GM04504 (cell line): ENCODE data around the gene NLE1.
"Not testable (repeated sequence)": the region's sequence is repeated elsewhere in the genome, so short reads cannot be mapped to it uniquely, and the experiment has no call there.

Source experiments
- DNase-seq: peaks from one replicate; pipeline ENCODE4 v3.0.0-alpha.2; 2012; ENCODE audit warnings: low read depth

Gene NLE1

DNA sequence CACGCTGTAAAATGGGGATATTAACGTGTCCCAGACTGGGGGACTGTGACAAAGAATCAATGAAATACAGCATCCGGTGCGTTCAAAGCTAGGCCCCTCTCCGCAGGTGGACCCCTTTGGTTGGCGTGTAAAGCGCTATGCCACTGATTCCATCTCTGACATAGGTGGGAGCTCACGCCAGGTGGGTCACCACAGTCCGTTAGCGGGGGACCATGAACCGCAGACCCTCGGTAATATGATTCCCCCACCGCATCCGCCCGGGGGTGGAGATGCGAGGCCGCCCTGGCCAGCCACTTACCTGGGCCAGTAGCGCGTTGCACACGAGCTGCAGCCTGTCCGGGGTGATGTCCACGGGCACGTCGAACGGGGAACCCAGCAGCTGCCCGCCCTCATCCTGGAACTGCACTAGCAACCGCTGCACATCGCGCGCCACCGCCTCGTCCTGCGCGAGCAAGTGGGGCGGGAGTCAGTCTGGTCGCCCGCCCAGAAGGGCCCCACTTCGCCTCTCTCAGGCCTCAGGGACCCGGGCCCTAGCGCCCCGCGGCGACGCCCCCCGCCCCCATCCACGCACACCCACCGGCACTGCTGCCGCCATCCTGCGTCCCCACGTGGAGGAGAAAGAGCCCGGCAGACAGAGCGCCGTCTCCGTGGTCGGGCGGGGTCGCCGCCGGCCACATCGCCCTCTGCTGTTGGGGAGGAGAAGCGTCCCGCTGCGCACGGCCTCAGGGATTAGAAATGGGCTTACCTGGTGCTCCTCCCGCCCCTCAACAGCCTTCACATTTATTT, at the start of gene NLE1:
TSS of gene NLE1 (minus strand) at position 623 of the 786 bp plus-strand sequence. CDS start at position 595, 28 bp downstream.
- DNase-seq, result no peak

DNA sequence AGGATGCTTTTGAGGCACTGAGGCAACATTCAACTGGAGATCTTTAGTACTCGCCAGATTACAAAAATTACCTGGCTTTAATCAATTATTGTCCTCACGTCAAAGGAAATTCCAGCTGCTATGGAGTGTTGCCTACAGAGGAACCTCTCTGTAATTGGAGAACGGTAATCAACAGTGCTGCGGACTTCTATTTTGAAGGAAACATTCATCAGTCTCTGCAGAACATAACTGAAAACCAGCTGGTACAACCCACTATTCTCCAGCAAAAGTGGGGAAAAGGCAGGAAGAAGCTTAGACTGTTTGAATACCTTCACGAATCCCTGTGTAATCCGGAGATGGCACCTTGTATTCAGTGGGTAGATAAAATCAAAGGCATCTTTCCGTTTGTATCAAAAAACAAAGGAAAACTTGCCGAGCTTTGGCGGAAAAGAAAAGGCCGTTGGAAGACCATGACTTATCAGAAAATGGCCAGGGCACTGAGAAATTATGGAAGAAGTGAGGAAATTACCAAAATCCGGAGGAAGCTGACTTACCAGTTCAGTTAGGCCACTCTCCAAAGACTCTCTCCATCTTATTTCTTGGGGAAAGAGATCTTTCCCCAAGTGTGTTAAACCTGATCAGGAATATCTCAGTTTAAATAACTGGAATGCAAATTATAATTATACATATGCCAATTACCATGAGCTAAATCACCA, 49.0 kb upstream of the NLE1 start:
- DNase-seq, result no peak

DNA sequence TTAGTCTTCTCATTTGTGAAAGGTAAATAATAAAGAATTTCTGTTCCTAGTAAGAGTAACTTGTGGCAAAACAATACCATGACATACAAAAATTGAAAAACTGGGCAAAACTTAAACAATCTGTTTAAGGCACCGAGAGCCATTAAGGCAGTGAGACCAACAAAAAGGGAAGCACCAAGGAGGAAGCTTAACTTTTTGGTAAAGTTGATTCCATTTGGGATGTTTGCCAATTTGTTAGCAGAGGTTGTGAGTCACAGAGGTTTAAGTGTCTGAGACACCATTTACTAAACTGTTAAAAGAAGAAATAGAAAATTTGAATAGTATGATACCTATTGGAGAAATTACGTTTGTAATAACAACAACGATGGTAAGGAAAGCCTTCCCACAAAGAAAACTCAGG, 47.2 kb upstream of the NLE1 start:
- DNase-seq, result no peak

DNA sequence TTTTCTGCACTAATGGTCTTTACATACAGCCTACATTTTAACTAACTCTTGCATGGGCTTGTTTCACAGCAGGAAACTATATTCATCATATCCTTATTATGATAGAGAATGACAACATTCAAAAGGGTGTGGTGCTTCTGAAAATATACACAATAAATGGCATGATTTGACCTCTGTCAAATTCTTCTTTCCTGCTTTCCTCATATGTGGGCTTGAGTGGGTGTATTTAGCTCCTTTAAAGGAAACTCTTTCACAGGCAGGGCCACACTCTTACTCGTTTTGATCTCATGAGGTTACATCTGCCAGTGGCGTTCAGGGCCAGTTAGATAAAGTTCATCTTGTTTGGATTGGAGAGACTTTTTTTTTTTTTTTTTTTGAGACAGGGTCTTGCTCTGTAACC, 46.0 kb upstream of the NLE1 start:
- DNase-seq, result no peak

DNA sequence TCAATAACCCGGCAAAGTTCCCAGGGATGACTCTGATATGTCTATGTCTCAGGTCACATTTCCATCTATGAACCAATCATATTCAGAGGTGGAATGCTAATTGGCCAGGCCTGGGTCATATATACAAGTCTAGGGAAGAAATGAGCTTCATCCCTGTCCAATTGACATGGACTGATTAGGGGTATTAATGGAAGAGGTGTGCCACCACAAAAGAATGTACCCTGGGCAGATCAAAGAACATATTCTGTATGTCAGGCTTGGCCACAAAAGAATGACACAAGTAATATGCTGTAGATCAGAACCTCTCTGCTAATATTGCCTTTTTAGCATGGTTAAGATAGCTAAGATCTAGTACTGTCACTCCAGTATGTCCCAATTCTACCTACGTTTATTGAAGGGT, 45.4 kb upstream of the NLE1 start:
- no peak for DNase-seq

DNA sequence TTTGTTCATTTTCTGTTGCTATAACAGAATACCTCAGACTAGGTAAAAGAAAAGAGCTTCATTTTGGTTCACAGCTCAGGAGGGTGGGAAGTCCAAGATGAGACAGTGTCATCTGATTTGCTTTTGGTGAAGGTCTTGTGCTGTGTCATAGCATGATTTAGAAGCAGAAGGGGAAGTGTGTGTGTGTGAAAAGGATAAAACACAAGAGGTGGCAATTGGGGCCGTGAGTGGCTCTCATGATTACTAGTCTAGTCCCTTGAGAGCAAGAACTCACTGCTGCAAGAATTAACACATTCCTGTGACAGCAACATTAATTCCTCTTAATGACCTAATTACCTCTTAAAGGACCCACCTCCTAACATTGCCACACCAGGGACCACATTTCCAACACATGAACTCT, 43.7 kb upstream of the NLE1 start:
- DNase-seq, result no peak

DNA sequence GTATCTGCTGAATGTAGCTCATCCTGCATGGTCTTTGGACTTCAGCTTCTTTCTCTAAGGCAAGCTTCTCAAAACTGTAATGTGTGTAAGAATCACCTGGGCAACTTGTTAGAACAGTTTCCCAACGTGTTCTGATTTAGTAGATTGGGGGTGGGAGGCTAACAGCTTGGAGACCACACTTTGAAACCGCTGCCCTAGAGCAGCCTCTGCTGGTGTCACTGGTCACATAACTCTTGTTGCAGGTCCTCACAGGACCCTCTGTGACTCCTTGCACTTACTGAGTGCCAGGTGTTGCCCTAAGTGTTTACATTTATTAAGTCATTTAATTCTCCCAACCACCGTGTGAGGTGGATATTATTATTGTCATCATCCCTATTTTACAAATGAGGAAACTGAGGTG, 42.2 kb upstream of the NLE1 start:
- DNase-seq, result no peak

DNA sequence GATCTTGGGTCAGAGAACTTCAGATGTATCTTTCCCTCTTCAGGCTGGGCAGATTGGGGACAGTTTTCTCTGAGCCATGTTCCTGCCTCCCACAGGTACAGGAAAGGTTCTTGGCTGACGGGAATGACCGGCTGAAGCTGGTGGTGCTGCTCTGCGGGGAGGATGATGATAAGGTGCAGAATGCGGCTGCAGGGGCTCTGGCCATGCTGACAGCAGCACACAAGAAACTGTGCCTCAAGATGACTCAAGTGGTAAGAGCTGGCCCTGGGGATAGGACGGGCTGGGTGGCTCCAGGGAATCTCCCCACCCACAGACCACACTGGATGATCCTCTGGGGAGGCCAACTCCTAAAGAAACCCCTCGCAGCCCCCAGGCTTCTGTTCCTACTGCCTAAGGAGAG, 41.2 kb upstream of the NLE1 start:
- no peak for DNase-seq

DNA sequence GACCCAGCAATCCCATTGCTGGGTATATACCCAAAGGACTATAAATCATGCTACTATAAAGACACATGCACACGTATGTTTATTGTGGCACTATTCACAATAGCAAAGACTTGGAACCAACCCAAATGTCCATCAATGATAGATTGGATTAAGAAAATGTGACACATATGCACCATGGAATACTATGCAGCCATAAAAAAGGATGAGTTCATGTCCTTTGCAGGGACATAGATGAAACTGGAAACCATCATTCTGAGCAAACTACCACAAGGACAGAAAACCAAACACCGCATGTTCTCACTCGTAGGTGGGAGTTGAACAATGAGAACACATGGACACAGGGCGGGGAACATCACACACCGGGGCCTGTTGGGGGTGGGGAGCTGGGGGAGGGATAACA, 37.3 kb upstream of the NLE1 start:
- DNase-seq, result not testable (repeated sequence)

DNA sequence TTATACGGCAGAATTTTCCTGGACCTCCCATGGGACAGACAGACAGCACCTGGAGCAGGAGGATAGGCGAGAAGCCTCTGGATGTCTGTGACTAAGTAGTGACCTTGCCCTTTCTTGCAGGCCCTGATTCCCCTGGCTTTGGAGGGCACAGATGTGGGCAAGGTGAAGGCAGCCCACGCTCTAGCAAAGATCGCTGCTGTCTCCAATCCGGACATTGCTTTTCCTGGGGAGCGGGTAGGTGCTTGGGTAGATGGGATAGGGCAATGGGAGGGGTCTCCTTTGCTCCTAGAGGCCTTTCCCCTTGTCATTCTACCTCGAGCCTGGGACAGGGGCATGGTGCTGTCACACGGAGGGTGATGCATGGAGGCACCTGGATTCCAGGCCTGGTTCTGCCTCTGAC, 34.8 kb upstream of the NLE1 start:
- no peak for DNase-seq

DNA sequence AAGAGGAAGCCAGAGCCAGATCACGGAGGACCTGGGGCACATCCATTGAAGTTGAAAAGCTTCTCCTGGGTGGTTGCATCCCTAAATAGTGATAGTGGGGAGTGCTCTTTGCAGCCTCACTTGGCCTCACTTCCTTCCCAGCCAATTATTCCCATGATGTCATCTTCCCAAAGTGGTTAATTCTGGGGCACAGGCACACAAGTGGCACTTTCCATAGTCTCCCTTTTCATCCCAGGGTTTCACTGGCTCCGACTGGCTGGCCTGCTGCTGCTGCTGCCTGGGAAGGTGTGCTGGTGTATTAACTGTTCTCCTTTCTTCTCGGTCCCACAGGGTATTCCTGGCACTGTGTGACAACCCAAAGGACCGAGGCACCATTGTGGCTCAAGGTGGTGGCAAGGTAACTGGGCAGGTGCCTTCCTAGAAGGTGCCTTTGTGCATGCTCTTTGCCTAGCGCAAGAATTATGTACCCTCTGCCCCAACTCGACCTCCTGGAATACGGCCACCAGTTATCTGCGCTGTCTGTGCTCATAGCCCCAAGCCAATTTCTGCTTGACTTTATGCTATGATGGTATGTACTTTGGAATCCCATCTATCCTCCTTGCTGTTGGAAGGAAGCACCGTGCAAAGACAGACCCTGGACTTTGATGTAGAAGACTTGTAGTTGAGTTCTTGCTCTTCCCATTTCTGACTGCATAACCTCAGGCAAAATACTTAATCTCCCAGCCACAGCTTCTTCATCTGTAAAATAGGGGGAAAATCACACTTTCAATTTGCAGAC, 33.7 kb upstream of the NLE1 start:
- DNase-seq, result no peak

DNA sequence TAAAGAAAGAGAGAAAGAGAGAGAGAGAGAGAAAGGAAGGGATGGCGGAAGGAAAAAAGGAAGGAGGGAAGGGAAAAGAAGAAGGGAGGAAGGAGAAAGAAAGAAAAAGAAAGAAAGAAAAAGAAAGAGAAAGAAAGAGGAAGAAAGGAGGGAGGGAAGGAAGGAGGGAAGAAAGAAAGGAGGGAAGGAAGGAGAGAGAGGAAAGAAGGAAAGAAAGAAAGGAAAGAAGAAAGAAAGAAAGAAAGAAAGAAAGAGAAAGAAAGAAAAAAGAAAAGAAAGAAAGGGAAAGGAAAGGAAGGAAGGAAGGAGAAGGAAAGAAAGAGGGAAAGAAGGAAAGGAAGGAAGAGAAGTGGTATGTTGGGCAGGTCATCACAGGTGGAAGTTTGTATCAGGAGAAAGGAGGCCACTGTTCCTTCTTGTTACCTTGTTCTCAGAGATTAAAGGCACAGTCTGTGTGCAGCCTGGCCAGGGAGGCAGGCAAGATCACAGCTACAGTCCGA, 32.8 kb upstream of the NLE1 start:
- no peak for DNase-seq

DNA sequence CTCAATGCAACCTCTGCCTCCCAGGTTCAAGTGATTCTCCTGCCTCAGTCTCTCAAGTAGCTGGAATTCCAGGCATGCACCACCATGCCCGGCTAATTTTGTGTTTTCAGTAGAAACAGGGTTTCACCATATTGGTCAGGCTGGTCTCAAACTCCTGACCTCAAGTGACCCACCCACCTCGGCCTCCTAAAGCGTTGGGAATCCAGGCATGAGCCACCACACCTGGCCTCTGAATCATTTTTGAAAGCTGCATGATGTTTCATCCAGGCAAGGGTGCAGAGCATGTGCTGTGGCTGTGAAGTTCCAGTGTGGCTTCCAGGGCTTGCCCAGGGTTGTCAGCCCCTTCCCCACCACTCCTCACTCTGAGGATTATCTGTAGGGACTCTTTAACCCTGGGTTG, 30.2 kb upstream of the NLE1 start:
- not testable (repeated sequence) for DNase-seq

DNA sequence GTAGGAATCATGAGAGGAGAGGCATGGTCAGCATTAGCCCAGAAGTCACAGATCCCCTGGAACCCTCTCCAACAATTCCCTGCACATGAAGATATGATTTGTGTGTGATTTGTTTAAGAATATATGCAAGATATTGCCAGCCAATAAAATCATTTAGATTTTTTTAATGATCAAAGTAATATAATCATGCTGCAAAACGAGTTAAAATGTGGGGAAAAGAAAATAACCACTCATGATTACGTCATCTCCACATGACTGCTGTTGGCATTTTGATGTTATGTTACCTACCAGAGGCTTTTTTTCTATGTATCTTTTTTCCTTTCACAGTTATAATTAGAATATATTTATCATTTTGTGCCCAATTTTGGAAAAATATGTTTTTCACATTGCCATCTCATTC, 29.7 kb upstream of the NLE1 start:
- no peak for DNase-seq

DNA sequence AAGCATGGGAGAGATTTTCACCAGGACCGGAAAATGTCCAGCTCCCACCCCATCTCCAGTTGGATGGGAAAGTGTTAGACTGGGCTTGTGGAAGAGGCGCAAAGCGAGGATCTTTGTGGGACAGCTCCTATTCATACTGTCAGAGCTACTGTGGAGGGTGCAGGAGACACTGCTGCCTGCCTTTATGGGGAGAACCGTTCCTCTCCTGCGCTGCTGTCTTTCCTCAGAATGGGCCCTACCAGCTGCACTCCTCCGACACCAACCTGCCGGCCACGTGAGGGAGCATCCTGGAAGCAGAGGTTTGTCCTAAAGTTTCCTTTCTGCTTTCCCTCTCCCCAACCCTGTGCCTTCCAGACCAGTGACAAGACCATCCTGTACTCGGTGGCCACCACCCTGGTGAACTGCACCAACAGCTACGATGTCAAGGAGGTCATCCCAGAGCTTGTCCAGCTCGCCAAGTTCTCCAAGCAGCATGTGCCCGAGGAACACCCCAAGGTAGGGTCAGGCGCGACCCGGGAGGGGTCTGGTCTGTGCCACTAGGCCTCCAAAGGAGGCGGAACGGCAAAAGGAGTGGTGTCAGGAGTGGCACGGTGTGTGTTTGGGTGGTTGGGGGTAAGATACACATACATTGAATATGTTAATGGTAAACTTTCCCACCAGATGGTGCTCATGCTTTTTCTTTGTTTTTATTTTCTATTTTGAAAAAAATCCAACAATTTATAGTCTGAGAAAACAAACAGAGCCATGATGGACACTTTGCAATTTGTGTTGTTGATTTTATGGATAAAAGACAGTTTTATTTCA, 29.1 kb upstream of the NLE1 start:
- DNase-seq, result peak; percentile 4

DNA sequence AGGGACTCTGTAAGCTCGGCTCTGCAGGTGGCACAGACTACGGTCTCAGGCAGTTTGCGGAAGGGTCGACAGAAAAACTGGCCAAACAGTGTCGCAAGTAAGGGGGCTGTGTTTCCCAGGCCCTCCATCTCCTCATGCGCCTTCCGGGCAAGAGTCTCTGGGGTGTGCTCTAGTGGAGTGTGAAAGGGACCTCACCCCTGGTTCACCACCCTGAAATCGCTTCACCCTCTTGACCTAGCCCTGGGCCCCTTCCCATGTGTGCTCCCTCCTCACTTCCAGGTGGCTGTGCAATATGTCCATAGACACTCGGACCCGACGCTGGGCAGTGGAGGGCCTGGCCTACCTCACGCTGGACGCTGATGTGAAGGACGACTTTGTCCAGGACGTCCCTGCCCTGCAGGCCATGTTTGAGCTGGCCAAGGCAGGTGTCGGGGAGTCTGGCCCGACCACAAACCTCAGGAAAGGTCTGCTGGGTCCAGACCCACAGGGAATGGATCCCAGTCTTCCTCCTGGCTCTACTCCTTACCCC, 27.8 kb upstream of the NLE1 start:
- DNase-seq, result no peak

DNA sequence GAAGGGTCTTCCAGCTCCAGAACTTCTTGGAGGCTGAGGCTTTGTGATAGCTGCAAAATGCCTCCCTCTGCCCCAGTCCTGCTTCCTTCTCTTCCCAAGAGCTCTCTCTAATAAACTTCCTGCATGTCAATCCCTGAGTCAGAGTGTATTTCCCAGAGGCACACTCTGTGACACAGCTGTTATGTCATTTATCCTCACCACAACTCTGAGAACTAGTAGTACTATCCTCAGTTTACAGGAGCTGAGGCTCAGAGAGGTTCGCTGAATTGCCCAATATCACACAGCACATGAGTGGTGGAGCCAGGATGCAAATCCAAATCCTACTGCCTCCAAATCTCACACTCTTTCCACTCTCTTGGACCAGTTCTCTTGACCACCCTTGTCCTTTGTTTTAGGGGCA, 25.6 kb upstream of the NLE1 start:
- peak; percentile 14 for DNase-seq

DNA sequence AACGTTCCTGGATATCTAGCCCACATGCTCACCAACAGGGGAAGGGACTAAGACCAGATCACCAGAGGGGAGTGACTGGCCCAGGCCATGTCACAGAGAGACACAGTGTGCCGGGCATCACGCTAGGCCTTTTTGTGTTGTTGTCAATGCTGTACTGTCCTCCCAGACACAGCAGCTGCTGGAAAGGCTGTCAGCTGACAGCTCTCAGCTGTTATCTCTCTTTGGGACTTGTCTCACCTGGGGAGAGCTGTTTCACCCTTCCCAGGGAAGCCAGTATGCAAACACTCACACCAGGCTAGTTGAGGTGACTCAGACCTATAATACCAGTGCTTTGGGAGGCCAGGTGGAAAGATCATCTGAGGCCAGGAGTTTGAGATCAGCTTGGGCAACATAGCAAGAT, 24.9 kb upstream of the NLE1 start:
- DNase-seq, result no peak

DNA sequence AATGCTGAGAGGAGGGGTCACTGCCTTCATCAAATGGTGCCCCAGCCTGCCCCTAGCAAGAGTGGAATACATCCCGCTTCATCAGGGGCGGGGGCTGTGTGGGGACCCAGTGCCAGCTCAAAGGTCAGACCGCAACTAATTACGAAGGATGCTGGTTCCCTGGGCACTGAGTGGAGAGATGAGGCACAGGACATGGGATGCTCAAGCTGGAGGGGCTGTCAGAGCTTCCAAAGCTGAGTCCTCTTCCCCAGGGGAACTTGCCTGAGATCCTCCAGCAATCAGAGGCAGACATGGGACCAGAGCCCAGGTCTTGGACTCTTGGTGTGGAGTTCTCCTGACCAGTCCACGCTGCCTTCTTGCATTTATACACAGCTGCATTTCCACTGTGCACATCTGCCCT, 24.4 kb upstream of the NLE1 start:
- no peak for DNase-seq

DNA sequence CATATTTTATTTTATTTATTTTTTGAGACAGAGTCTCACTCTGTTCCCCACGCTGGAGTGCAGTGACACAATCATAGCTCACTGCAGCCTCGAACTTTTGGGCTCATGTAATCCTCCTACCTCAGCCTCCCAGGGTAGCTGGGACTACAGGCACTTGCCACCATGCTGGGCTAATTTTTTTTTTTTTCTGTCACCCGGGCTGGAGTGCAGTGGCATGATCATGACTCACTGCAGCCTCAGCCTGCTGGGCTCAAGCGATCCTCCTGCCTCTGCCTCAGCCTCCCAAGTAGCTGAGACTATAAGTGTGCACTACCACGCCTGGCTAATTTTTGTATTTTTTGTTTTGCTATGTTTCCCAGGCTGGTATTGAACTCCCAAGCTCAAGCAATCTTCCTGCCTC, 22.6 kb upstream of the NLE1 start:
- no peak for DNase-seq

DNA sequence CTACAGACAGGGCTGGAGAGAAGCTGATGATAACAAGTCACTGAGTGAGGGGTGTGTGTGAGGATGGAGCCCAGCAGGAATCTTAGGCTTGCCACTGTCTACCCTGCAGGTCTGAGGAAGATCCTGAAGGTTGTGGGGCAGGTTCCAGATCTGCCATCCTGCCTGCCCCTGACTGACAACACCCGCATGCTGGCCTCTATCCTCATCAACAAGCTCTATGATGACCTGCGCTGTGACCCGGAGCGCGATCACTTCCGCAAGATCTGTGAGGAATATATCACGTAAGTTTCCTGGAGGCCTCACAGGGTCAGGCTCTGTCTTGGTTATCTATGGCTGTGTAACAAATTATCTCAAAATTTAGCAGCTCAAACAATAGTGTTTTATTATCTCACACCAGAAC, 21.8 kb upstream of the NLE1 start:
- DNase-seq, result no peak

DNA sequence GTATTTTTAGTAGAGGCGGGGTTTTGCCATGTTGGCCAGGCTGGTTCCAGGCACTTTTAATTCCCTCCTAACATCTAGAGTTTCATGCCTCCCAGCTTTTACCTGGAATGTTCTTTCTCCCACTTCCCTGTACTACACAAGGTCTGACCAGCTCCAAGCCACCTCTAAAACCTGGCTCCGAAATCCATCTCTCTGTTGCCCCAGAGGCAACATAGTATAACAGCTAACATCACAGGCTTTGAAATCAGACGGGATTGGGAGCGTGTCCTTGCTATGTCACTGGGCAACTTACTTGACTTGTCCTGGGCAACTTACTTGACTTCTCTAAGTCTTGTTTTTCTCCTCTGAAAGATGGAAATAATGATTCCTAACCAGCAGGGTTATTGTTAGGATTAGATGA, 20.7 kb upstream of the NLE1 start:
- DNase-seq, result no peak
